PFSK-1 (cell line): ENCODE results near the gene MGMT.

Experiments used
- FOXP2 ChIP-seq: optimal IDR thresholded peaks from 2 replicates; pipeline ENCODE3; 2011; ENCODE audit warnings: borderline replicate concordance, control low read depth, inconsistent platforms; ENCODE audit not compliant: insufficient read depth; ENCODE audit errors: extremely low read length, extremely low read depth
- POLR2AphosphoS5 ChIP-seq: IDR thresholded peaks from 2 replicates; pipeline ENCODE4 v1.6.1; 2012; ENCODE audit warnings: low read depth, mild to moderate bottlenecking, control low read depth, low read length, moderate library complexity
- SIN3A ChIP-seq: IDR thresholded peaks from 2 replicates; pipeline ENCODE4 v1.6.1; 2012; ENCODE audit warnings: mild to moderate bottlenecking, low read length, moderate library complexity, borderline replicate concordance; ENCODE audit not compliant: insufficient read depth
- TAF1 ChIP-seq: IDR thresholded peaks from 2 replicates; pipeline ENCODE4 v1.6.1; 2012; ENCODE audit warnings: low read length, control low read depth, borderline replicate concordance; ENCODE audit not compliant: insufficient read depth
- TF ChIP-seq, protein P1 (sequence below), 2 experiments: IDR thresholded peaks; 2 replicates each; pipeline versions ENCODE4 v1.6.1 to v1.8.0; 2011 to 2012; ENCODE audit warnings: low read depth in 2 of 2, low read length in 2 of 2, control low read depth in 1 of 2, inconsistent platforms in 1 of 2, mild to moderate bottlenecking in 1 of 2, moderate library complexity in 1 of 2; ENCODE audit not compliant: insufficient read depth in 1 of 2

The MGMT gene

DNA sequence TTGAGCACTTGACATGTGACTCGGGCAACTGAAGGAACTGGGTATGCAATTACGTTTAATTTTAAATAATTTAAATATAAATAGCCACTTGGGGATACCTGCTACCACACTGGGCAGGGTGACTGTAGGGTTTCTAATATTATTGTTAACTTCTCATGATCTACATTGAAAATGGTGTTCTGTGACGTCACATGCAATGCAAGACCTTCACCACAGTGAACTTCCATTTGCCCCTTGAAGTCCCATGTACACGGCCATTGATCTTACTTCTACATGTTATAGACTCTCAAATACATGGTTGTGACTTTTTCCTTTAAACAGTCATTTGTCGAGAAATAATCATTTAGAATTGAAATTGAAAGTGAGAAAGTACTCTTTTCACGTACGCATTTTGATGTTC lies 154.0 kb downstream of the MGMT start:
- TF ChIP-seq SIN3A (no peak), FOXP2 (no peak), POLR2AphosphoS5 (no peak)
- TF ChIP-seq, protein P1, sequence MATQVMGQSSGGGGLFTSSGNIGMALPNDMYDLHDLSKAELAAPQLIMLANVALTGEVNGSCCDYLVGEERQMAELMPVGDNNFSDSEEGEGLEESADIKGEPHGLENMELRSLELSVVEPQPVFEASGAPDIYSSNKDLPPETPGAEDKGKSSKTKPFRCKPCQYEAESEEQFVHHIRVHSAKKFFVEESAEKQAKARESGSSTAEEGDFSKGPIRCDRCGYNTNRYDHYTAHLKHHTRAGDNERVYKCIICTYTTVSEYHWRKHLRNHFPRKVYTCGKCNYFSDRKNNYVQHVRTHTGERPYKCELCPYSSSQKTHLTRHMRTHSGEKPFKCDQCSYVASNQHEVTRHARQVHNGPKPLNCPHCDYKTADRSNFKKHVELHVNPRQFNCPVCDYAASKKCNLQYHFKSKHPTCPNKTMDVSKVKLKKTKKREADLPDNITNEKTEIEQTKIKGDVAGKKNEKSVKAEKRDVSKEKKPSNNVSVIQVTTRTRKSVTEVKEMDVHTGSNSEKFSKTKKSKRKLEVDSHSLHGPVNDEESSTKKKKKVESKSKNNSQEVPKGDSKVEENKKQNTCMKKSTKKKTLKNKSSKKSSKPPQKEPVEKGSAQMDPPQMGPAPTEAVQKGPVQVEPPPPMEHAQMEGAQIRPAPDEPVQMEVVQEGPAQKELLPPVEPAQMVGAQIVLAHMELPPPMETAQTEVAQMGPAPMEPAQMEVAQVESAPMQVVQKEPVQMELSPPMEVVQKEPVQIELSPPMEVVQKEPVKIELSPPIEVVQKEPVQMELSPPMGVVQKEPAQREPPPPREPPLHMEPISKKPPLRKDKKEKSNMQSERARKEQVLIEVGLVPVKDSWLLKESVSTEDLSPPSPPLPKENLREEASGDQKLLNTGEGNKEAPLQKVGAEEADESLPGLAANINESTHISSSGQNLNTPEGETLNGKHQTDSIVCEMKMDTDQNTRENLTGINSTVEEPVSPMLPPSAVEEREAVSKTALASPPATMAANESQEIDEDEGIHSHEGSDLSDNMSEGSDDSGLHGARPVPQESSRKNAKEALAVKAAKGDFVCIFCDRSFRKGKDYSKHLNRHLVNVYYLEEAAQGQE (IDR thresholded peaks at IDR 0.05; ENCODE audit: insufficient read depth in 1 of 2, low read depth in 2 of 2, low read length in 2 of 2): no peak

DNA sequence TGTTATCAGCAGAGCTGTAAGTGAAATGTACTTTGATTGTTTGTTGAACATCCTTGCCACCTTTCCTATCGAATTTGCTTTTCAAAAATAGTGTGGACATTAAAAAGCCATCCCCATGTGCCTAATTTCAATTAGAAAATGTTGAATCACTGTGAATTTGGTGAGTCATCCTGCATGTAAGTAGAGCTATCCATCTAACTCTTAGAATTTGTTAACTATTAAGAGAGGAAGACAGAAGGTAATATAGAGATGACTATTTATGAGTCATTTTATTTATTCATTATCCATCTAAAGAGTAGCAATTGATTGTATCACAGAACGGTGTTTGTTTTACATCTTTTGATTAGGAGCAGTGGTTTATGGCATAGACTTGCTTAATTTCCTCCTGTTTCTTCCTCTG lies 154.7 kb downstream of the MGMT start:
- TF ChIP-seq SIN3A (no peak), FOXP2 (no peak), TAF1 (no peak), POLR2AphosphoS5 (no peak)
- TF ChIP-seq, protein P1 (IDR thresholded peaks at IDR 0.05; ENCODE audit: insufficient read depth in 1 of 2, low read depth in 2 of 2, low read length in 2 of 2): no peak

DNA sequence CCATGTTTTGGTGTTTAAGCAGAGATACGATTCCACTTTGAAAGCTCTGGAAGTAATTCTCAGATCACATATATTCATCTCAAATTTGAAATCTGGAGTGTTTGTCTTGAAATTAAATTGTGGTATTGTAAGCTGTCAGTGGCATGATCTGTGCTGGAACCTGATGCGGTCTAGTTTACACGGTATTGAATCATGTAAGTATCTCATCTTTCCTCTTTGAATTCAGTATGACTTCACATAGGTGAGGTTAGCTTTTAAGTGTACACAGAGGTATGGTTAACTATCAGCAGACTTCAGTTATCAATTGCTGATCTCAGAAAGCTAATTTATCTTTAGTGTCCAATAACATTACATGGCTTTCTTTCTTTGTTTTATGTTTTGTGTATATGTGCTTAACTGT lies 155.2 kb downstream of the MGMT start:
- TF ChIP-seq FOXP2 (no peak), SIN3A (no peak), TAF1 (no peak), POLR2AphosphoS5 (no peak)
- TF ChIP-seq, protein P1 (IDR thresholded peaks at IDR 0.05; ENCODE audit: insufficient read depth in 1 of 2, low read depth in 2 of 2, low read length in 2 of 2): no peak

DNA sequence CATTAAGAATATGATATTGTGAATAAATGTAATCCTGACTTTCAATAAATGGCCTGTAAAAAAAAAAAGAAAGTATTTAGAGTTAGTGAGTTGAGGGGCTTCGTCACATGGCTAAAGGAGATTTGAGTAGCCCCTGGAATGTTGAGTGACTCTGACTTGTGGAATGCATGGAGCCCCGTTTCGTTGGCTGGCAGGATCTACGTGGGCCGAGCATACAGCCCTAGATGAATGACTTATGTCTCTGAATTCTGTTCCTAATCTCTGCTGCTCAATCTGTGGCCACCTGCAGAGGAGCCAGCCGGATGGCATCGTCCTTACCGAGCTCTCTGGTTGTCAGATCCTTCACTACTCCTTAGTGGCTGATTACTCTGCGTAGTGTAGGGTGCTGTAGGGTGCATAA lies 155.7 kb downstream of the MGMT start:
- TF ChIP-seq FOXP2 (no peak), TAF1 (no peak), SIN3A (no peak), POLR2AphosphoS5 (no peak)
- TF ChIP-seq, protein P1 (IDR thresholded peaks at IDR 0.05; ENCODE audit: insufficient read depth in 1 of 2, low read depth in 2 of 2, low read length in 2 of 2): no peak

DNA sequence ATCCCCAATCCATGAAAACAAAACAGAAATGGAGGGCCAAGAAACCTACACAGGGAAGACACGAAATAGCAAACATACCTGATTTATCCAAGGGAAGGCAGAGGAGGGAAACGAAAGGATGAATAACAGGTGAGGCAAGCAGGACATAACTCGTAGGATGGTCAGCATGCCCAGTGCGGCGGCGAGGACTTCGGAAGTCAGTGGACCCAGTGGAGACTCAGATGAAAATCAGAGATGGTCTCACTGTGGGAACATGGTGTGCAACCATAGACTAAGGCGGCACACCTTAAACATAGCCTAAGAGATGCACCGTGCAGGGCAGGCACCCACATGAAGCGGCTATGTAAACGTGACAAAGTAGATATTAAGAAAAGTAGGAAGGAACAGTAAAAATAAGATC lies 157.5 kb downstream of the MGMT start:
- TF ChIP-seq POLR2AphosphoS5 (no peak), TAF1 (no peak)

DNA sequence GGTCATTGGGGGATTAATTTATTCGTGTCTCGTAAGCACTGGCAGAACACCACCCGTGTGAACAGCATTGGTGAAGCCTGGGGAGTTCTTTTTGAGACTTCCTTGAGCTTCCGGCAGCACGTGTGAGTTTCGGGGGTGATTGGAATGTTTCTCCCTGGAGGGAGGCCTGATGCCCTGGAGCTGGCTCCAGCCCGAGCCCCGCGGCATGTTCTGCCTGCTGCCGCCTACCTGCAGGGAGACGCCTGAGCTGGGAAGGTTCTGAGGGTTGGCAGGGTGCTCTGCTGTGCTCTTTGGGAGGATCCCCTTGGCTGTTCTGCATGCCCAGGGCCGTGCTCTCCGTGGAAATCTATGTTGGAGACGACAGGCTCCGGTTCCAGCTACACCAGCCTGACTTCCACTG lies 159.3 kb downstream of the MGMT start:
- TF ChIP-seq POLR2AphosphoS5: no peak
- TF ChIP-seq TAF1: no peak
- TF ChIP-seq SIN3A: no peak
- TF ChIP-seq, protein P1 (IDR thresholded peaks at IDR 0.05; ENCODE audit: insufficient read depth in 1 of 2, low read depth in 2 of 2, low read length in 2 of 2): no peak
- no peak for TF ChIP-seq FOXP2
